IPS-NIHi7 (cell line): ENCODE results near the gene LNPK.
A peak's percentile ranks its signal among the peaks of the same experiment; 100 is the strongest.
"Not testable (repeated sequence)": the region's sequence is repeated elsewhere in the genome, so short reads cannot be mapped to it uniquely, and the experiment has no call there.

Source experiments
- DNase-seq: peaks from one replicate; pipeline ENCODE4 v3.0.0; 2012; ENCODE audit warnings: mixed read lengths; ENCODE audit errors: extremely low spot score

Gene LNPK

DNA sequence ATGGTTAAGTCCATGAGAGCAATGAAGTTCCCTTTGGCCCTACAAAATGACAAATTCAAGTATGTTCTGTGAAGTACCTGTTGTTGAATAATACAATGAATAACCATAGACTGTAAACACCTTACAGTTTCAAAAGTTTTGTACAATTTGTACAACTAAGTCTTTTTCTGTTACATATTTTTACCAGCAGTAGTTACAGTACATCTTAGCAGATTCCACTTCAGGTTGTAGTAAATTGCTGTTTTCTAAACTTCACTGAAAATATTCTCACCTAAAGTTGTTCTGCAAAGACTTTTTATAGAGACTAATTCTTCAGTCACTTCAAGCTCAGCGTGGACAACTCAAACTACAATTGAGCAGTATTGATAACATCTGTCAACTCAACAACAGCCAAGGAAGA is 28.7 kb downstream of the LNPK start:
- no peak for DNase-seq

DNA sequence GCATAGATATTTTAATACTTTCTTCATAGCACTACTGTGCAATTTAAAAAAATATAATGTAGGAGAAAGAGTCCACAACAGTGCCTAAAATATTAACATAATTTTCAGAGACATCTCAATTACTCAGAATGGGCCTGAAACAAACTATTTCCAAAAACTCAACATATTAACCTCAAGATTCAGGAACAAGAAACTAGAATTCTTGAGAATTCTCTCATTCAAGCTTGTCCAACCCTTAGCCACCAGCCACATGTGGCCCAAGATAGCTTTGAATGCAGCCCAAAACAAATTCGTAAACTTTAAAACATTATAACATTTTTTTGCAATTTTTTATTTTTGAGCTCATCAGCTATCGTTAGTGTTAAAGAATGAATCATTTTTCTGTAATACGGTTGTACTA is 35.2 kb downstream of the LNPK start:
- DNase-seq, result no peak

DNA sequence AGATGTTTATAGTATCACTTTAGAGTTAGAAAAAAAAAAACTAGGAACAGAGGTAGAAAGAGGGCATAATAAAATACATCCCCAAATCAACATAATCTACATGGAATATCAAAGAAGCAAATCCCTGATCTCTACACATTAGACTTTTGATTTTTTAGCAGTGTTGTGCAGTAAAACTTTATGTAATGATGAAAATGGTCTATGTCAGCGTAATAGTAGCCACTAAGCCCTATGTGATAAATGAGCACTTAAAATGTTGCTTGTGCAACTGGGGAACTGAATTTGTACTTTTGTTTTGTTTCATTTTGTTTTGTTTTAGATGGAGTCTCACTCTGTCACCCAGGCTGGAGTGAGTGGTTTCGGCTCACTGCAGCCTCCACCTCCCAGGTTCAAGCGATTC is 36.3 kb downstream of the LNPK start:
- no peak for DNase-seq

DNA sequence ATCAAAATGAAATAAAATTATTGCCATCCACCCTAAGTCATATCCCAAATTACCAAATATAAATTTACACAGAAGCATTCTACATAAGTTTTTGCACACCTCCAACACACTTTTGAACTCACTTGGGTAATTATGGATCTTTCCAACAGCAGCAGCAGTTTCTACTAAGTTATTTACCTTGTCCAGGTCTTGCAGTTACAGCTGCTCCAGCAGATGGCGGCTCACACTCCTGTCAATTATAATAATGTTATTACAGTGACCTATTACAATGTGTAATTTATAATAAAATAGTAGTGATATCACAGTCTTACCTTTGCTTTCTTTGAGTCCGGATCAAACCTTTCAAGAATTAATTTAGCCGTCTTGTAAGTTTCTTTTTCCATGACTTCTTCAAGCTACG is 37.9 kb downstream of the LNPK start:
- DNase-seq, result no peak

DNA sequence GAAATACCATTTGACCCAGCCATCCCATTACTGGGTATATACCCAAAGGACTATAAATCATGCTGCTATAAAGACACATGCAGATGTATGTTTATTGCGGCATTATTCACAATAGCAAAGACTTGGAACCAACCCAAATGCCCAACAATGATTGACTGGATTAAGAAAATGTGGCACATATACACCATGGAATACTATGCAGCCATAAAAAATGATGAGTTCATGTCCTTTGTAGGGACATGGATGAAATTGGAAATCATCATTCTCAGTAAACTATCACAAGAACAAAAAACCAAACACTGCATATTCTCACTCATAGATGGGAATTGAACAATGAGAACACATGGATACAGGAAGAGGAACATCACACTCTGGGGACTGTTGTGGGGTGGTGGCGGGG is 38.9 kb downstream of the LNPK start:
- not testable (repeated sequence) for DNase-seq

DNA sequence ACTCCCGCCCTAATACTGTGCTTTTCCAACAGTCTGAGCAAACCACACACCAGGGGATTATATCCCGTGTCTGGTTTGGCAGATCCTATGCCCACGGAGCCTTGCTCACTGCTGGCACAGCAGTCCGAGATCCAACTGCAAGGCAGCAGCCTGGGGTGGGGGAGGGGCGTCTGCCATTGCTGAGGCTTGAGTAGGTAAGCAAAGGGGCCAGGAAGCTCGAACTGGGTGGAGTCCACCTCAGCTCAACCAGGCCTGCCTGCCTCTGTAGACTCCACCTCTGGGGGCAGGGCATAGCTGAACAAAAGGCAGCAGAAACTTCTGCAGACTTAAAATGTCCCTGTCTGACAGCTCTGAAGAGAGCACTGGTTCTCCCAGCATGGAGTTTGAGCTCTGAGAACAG is 44.2 kb downstream of the LNPK start:
- no peak for DNase-seq

DNA sequence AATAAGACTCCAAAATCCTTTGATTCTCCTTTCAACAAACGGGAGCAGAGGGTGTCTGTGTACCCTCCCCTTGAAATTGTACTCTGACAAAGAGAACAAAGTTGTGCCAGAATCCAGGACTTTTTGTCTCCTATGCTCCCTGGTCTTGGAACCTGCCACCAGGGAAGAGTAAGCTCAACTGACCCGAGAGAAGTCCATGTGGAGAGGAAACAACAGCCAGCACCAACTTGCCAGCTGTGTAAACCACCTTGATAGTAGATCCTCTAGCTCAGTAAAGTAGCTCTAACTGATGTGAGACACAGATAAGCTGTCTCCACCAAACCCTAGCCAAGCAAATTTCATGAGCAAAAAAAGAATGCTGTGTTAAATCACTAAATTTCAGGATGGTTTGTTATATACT is 46.9 kb downstream of the LNPK start:
- peak; percentile 9 for DNase-seq

DNA sequence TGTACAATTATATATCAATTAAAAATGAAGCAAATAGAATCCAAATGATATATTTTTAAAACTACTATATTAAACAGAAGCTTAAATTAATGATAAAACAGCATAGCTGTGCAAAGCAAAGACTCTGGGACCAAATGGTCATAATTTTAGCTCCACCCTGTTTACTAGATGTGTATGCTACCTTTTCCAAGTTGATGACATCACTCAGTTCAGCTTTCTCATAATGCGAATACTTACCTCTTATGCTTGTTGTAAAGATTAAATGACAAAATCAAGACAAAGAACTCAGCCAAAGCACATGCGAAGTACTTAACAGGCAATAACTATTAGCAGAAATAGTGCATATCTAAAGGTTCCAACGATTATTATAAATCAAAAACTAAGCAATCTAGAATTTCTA is 51.6 kb downstream of the LNPK start:
- no peak for DNase-seq

DNA sequence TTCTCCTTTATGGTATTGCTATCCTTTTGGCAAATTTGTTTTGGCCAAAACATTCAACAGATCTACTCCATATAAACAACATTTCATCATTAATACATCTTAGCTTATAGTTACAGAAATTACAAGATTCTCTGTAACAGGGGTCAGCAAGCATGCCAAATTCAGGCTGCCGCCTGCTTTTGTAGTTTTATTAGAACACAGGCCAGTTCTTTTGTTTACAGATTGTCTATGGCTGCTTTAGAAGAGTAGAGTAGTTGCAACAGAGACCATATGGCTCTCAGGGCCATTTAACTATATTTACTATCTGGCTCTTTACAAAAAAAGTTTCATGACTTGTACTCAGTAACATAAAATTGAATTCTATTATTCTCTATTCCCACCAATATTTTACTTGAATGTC is 53.9 kb downstream of the LNPK start:
- no peak for DNase-seq

DNA sequence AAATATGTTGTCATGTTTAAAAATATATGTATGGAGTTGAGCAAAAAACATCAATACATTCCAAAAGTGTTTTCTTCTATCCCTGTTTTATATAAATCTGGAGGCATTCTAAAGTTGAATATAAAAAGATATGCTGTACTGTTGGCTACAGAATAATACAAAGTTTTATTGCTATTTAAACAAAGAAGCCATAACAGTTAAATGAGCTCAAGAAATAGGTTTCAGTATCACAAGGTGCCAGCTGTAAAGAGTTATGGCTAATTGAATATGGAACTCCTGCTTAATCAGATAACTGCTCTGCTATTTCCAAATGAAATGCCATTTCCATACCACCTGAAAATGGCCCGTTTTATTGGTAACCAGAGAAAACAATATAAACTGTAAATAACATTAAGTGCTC is 55.0 kb downstream of the LNPK start:
- no peak for DNase-seq

DNA sequence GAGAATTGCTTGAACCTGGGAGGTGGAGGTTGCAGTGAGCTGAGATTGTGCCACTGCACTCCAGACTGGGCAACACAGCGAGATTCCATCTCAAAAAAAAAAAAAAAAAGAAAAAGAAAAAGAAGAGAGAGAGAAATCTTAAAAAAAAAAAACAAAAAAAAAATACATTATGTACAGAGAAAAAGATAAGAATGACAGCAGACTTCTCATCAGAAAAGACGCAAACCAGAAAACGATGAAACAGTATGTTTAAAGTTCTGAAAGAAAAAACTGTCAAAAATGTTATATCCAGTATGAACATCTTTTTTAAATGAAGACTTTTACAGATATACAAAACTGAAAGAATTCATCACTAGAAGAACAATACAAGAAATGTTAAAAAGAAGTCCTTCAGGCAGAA is 60.4 kb downstream of the LNPK start:
- no peak for DNase-seq

DNA sequence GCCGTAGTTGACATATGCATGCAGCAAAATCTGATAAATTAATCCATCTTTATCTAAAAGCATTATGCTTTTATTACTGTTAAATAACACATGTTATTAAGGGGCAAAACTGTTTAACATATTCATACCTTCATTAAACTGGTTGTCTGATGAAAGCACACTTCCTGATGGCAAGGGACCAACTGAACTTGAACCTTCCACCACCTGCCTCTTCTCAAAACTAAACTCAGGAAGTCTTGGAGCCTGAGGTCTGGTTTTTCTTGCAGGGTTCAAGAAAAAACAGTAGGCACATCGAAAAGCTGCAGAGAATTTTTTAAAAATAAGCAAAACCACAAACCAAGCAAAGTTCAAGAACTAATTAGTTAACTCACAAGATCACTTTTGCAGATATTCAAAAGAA is 64.9 kb downstream of the LNPK start:
- DNase-seq, result no peak

DNA sequence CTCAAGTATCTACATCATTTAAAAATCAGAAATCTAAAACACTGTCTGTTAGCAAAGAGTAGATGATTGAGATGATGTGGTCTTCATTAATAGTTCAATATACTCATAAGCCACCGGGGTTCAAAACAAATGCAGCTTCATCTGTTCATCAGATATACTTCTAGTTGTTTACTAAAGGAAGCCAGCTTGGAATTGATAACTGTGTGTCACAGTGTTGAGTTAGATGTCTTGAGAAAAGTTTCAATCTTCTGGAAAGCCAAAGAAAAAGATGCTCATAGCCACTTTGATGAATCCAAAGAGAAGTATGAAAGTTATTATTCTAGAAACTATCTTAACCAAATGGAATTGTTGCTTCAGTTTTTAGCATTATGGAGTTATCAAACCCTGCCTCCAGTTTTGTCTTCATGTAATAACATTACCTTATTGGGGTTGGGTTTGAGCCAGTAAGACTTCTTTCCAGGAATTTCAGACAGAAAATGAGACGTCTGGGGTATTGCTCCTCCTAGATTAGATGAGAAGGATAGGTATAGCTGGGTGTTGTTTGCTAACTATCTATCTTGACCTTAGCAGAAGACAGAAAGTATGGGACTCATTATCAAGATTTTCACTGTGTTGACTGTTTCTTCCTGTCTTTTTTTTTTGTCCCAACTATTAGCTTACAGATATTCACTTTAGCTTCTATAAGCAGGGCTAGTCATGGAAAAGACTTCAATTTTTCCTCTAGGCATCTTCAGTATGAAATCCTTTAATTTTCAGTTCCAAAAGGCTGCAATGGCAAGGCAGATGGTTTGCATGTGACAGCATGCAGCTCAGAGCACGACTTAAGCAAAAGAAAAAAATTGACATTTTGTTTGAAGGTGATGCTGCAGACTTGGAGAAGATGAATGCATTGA is 66.5 kb downstream of the LNPK start:
- no peak for DNase-seq

DNA sequence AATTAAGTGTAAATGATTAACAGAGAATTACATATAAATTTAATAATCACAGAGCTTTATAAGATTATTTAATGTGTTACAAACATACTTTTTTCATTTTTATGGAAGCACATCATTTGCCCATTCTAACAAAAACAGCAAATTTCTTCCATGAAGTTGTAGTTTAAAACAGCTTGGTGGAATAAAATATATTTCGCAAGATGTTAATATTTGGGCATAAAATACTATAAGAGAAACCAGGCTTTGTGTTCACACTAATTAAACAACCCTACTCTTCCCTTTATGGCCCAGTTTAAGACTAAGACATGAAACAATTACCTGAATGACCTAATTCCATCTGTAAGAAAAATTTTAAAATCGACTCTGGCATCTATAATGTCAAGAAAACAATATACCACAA is 69.4 kb downstream of the LNPK start:
- DNase-seq, result no peak

DNA sequence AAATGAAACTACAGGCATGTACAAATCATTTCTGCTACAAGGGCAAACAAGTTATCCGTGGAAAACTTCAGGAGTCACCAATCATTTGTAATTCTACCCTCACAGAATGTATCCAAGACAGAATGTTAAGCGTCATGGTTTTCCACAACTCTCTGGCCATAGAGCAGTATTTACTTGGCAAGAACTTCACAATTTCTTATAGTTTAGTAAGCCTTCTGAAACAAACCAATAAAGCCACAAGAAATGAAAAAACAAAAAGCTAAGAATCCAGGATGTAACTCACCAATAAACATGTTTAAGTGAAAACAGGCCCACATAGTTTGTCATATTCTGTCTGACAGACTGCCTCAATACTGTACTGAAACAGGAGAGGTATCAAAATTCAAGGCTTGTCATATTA is 70.3 kb downstream of the LNPK start:
- DNase-seq, result no peak

DNA sequence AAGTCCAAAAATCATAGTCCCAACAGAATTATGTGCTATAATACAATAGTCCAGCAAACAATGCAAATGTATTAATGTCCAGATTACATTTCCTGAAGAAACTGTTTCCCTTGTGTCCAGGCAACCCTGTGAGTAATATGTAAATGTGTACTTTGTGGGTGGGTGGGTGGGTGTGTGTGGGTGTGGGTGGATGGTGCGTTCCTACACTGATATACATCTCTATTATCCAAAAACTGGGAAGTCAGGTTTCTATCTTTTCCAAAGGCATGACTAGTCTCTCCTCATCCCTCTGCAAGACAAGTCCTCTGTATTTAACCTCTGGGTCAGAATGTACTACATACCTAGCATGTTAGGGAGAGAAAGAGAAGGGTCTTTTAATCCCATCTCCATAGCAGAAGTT is 71.6 kb downstream of the LNPK start:
- DNase-seq, result no peak

DNA sequence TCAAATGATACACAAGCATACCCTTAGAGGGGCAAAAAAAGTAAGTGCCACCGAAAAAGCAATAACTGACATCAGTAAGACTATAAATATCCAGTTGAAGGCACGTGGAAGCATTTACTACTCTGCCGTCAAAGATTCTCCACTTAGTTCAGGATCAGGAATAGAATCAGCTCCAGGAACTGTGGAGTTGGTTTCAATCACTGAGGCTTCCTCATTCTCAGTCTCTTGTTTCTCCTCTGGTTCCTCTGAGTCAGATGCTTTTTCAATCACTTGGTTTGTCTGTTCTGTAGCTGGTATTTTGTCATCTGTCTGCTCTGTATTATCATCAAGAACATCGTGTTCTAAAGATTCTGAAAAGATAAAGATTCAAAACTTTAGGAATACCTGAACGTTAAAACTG is 72.2 kb downstream of the LNPK start:
- DNase-seq, result no peak

DNA sequence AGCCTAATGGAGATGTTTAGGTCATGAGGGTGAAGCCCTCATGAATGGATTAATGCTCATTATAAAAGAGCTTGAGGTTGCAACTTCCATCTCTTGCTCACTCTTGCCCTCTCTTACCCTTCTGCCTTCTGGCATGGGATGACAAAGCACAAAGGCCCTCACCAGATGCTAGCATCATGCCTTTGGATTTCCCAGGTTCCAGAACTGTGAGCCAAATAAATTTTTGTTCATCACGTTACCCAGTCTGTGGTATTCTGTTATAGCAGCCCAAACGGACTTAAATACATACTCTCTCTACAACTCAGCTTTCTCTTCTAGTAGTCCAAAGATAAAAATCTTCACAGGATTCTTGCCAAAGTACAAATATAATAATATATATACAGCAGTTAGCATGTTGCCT is 75.8 kb downstream of the LNPK start:
- no peak for DNase-seq

DNA sequence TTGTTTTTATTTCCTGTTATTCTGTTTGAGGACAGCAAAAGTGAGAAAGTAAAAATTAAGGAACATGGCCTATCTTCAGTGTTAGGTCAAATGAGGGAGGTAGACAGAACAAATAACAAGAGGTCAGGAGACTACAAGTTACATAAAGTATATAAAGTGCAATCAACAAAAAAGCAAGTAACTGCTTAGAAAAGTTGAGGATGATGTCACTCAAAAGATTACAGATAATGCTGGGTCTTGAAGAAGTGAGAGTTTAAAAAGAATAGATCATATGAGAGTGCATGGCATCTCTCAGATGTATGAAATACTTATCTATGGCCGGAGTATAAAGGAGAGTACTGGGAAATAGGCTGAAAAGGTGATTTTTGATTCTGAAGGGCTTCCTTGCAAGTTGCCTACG is 79.9 kb downstream of the LNPK start:
- DNase-seq, result no peak

DNA sequence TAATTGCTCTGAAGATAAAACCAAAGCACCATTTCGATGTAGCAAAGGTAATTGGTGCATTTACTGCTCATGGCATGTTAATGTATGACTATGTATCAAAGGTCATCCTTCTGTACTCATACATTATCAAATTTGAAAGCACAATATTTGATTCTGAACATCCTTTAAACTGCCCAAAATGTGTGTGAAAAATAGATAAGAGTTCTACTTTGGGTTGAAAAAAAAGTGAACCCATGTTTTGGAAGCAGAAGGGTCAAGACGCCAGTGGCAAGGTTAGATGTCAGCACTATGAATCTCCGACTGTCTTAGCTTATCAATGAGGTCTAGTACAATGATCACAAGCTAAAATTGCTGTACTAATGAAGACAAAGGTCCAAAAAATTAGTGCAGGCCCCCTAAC is 83.1 kb downstream of the LNPK start:
- no peak for DNase-seq

DNA sequence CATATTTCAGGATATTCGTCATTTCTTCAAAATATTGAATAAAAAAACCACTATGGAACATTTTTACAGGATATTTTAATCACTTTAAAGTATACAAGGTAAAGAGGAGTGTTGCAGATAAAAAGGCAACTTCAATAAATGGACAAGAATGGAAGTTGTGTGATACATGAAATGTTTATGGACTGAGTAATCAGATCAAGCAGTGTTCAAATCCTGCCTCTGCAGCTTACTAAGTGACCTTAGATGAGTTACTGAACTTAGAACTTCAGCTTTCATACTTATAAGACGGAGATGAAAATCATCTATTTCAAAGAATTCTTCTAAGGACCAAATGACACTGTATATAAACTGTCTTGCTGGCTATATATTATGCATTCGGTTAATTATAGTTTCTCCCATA is 87.2 kb downstream of the LNPK start:
- no peak for DNase-seq

DNA sequence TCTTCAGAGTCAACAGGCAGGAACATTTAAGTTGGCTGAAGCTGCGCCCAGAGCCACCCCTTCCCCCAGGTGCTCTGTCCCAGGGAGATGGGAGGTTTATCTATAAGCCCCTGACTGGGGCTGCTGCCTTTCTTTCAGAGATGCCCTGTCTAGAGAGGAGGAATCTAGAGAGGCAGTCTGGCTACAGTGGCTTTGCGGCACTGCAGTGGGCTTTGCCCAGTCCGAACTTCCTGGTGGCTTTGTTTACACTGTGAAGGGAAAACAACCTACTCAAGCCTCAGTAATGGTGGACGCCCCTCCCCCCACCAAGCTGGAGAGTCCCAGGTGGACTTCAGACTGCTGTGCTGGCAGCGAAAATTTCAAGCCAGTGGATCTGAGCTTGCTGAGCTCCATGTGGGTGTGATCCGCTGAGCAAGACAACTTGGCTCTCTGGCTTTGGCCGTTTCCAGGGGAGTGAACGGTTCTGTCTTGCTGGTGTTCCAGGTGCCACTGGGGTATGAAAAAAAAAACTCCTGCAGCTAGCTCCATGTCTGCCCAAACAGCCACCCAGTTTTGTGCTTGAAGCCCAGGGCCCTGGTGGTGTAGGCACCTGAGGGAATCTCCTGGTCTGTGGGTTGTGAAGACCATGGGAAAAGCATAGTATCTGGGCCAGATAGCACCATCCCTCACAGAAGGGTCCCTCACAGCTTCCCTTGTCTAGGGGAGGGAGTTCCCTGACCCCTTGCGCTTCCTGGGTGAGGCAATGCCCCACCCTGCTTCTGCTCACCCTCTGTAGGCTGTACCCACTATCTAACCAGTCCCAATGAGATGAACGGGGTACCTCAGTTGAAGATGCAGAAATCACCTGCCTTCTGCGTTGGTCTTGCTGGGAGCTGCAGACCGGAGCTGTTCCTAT is 88.0 kb downstream of the LNPK start:
- DNase-seq, result not testable (repeated sequence)

DNA sequence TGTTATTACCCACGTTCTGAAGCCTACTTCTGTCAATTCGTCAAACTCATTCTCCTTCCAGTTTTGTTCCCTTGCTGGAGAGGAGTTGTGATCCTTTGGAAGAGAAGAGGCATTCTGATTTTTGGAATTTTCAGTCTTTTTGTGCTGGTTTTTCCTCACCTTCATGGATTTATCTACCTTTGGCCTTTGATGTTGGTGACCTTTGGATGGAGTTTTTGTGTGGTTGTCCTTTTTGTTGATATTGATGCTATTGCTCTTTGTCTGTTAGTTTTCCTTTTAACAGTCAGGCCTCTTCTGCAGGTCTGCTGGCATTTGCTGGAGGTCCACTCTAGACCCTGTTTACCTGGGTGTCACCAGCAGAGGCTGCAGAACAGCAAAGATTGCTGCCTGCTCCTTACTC is 88.8 kb downstream of the LNPK start:
- DNase-seq, result not testable (repeated sequence)
